Stimulated activated CD8-positive, alpha-beta memory T cell treated with anti-CD3 and anti-CD28 coated beads, Interleukin-12 subunit alpha, Interleukin-12 subunit beta, amount 100 ng/mL, for 24 hours (primary cell): ENCODE results near the gene AXDND1.

Source experiments
- DNase-seq: peaks from one replicate; pipeline ENCODE4 v3.0.0-alpha.2; 2020; ENCODE audit errors: extremely low read depth

Gene AXDND1

DNA sequence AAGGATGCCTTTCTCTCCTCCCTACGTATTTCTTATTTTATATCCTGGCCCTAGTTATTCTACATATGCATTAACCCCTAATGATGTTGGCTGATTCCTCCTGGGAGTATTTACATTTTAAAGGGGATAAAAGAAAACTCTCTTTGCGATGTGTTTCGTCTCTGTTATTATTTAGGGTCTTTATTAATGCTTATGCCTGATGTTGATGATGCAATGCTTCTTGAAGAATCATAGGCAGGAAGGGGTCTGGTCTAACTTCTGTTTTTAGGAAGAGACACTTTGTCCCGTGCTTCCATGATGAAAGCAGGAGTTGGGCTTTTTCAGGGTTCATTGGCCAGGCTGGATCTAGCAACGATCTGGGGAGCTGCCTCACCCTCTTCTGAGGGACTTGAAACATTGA, 210.7 kb downstream of the AXDND1 start:
- no peak for DNase-seq

DNA sequence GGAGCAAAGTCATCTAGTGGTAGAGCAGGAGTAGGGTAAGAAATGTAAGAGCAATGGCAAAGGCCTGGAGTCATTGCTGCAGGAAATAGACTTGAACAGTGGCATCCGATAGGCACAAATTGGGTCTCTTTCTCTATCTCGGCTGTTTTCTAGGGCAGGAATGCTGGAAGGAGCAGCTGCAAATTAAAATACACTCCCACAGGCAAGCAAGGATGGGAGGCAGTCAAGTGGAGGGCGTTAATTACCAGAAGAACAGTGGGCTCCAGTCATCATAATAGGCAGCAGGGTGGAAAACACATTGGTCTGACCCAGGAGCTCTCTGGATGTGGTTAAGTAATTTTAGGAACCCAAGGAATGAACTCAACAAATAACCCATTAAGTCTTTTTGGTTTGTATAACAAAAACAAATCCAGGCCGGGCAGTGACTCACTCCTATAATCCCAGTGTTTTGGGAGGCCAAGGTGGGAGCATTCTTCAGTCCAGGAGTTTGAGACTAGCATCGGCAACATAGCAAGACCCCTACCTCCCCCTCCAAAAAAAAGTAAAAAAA, 218.1 kb downstream of the AXDND1 start:
- no peak for DNase-seq

DNA sequence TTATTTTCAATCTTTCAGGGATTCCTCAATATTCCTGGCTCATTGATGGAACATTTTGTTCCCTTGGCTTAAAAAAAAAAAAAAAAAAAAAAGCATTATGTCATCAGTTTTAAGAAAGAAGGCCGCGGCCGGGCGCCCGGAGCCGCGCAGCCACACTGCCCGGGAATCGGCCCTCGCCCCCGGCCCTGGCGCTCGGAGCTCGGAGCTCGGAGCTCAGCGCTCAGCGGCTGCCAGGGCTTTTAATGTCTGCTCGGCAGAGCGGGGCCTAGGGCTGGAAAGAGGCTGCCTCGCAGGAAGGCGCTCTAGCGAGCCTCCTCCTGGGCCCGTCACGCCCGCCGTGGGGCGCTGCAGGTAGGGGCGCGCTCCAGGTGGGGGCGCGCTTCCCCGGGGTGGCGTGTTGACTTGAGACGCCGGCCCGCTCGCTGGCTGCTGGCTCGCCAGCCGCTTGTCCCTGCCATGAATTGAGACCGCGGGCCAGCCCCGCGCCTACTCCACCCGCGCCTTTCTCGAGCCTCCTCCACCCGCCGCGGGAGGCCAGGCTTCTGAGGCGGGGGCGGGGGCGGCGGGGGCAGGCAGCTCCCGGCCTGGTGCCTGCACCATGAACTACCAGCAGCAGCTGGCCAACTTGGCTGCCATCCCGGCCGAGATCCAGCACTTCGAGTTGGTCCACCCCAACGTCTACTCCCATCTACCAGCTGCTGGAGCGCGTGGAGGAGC, 220.5 kb downstream of the AXDND1 start:
- DNase-seq = no peak

DNA sequence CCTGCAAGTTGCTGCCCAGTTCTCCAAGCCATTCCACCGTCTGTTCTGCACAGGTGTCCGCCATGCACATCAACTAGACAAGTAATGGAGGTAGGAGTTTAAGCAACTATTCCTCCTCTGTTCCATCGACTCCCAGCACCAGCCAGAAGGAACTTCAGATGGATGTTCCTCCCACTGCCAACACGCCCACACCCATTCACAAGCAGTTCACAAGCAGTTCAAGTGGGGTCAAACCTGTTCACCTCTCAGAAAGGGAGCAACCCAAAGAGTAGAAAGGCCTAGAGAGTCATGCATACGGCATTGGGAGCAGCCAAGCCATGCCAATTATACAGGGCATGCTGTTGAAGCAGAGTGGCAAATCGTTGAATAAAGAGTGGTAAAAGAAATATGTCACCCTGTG, 221.6 kb downstream of the AXDND1 start:
- no peak for DNase-seq

DNA sequence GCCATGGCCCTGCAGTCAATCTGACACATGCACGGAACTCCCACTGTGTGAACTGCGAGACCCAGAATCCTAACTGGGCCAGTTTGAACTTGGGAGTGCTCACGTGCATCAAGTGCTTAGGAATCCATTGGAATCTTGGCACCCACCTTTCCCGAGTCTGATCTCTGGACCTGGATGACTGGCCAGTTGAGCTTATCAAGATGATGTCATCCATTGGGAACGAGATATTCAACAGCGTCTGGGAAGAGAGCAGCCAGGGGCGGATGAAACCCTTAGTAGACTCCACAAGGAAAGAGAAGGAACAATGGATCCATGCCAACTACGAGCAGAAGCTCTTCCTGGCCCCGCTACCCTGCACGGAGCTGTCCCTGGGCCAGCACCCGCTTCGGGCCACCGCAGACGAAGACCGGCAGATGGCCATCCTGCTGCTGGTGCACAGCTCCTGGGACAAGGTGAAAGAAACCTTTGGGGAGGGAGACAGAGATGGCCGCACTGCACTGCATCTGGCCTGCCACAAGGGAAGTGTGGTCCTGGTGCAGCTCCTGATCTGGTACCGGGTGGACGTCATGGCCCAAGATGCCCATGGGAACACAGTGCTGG, 222.8 kb downstream of the AXDND1 start:
- DNase-seq = no peak

DNA sequence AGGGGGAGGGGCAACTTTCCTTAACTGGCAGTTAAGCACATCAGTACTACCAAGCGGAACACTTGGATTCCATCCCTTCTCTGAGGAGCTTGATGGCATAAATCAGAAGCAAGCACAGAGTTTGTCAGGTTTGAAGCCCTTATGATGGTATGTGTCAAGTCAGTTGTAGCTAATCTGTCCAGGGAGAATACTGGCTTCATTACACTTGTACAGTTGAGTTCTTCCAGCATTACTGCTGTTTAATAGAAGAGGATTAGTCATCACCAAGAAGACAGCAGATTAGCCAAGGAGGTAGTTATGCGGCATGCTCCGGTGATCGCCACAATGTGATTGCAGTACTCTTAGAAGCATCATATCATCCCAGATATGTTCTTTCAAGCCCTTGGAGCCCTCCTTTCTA, 223.7 kb downstream of the AXDND1 start:
- no peak for DNase-seq

DNA sequence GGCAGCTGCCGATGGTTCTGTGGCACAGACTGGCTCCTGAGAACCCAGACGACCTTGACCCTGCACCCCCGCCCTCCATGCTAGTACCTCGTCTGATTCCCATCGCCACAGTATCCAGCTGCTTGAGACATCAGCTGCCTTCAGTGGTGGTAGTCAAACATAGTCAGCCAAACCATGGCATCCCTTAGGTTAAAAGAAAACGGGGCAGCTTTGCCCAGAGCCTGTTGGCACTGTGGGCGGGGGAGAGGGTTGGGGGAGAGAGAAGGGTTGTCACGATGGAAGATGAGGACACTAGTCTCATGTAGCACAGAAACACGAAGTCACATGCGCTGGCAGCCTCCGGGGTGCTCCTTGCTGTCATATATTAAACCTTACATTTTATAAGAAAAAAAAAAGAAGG, 224.9 kb downstream of the AXDND1 start:
- DNase-seq = no peak

DNA sequence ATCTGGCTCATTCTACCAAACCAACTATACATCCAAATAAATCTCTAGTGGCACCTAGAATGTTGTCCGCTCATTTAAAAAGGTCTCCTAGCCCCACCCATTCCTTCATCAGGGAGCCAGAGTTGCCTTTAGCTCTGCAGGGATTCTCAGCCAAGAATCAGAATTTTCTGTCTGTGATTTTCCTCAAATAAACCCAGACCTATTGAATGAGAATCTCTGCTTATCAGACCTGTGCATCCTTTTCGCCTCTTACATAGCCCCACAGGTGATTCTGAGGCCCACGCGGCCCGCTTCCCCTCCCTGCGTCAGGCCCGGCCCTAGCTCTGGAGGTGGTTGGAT, 225.5 kb downstream of the AXDND1 start:
- no peak for DNase-seq

DNA sequence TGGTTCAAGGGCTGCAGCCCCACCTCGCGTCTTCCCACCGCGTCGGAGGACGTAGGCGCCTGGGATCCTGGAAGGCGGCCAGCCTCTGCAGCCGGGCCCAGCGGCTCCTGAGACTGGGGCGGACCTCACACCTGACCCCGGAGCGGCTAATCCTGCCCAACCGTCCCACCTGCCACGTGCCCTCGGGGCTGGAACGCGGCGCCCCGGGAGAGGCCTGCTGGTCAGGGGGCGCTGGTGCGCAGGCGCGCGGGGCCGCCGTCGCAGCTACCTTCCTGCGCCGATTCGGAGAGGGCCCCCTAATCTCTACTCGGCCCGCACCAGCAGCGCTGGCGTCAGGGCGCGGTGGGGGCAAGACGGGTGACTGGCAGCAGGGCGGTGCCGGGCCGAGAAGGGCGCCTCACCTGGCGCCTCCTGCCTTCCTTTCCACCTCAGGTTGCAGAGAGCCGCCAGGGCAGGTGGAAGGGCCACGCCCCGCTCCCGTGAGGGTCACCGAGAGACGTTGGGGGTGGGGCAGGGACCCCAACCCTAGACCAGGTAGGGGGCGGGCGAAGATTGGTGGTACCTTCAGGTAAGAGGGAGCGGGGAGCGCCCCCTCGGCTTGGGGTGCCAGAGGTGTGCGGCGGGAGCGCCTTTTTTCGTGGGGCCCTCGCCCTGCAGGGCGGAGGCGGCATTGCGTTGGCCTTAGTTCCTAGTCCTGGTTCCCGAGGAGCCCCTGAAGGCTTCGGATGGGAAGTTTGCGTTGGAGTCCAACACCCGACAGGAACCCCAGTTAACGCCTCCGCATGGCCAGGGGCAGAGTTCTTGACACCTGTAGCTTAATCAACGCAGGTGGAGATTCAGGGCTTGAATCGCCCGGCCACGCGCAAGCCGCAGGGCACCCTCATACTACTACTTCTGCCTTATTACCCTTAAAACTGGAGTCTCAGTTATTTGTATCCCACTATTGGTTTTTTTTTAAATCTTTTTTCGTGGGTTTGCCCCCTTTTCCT, 226.1 kb downstream of the AXDND1 start, which contains the start of gene TDRD5:
Gene TDRD5, plus strand, starts transcription at position 241 of the 989 bp plus-strand sequence. CDS start 784 bp downstream, outside the sequence.
- no peak for DNase-seq

DNA sequence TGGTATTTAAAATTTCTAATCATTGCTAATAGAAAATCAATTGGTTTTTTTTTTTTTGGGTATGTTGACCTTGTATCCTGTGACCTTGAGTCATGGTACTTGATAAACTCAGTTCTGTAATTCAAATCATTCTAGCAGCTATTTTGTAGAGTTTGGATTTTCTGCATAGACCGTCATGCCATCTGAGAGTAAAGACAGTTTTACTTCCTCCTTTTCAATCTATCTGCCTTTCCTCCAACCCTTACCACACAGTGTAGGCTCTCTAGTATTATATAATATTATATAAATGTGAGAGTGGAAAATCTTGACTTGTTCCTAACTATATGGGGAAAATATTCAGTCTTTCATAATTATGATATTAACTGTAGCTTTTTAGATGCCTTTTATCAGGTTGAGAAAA, 232.9 kb downstream of the AXDND1 start:
- DNase-seq = no peak

DNA sequence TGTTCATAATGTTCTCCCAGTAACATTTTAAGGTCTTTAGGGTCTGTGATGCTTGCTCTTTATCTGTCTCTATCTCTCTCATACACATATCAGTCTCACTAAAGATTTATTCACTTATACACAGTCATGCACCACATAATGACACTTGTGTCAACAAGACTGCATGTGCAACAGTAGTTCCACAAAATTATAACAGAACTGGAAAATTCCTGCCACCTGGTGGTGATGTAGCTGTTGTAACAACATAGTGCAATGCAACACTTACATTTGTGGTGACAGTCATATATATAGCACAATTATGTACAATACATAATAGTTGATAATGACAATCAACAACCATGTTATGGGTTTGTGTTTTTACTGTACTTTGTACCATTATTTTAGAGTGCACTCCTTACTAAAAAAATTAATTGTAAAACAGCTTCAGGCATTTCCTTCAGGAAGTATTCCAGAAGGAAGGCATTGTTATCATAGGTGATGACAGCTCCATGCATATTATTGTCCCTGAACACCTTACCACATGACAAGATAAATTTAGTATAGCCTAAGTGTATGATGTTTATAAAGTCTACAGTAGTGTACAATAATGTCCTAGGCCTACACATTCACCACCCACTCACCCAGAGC, 234.0 kb downstream of the AXDND1 start:
- DNase-seq = no peak

DNA sequence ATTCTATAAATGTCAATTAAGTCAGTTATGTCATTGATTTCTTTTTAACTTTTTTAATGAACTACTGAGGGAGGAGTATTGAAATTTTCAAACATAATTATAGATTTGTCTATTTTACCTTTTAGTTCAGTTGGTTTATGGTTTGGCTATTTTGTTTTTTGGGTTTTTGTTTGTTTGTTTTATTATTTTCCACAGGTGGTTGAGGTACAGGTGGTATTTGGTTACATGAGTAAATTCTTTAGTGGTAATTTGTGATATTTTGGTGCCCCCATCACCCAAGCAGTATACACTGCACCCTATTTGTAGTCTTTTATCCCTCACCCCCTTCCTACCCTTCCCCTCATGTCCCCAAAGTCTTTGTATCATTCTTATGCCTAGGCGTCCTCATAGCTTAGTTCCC, 235.3 kb downstream of the AXDND1 start:
- DNase-seq = no peak
